Left renal cortex interstitium (tissue), 4 donors: ENCODE measurements around the gene PACS1. TPM values are rescaled to one million over a fixed set of nuclear protein-coding genes. Genes with fewer than 3 reads are reported as not detected.

ENCODE experiments used
- DNase-seq, 4 donors: peaks; one replicate each; pipeline ENCODE4 v3.0.0-alpha.2; 2013; ENCODE audit warnings: low read depth in 4 of 4, low spot score in 2 of 4, missing footprints in 1 of 4
- polyA plus RNA-seq, 4 donors: library from polyadenylated mRNA; unstranded; fragments of 120-200 nt; gene quantifications; one replicate each; pipeline ENCODE4 v1.2.1, GENCODE V29; 2013; ENCODE audit not compliant: insufficient read length in 4 of 4

PACS1 gene
- polyA plus RNA-seq, 4 donors, result 38.5 to 57.0 (median 50.4) TPM

GRCh38 chr11:66048547-66049323 is 21.3 kb upstream of the PACS1 start, which contains the start of gene GAL3ST3:
Gene GAL3ST3, minus strand, starts transcription at chr11:66049161. Its CDS starts 3,746 bp downstream, at chr11:66045415.
- no peak for DNase-seq

DNA sequence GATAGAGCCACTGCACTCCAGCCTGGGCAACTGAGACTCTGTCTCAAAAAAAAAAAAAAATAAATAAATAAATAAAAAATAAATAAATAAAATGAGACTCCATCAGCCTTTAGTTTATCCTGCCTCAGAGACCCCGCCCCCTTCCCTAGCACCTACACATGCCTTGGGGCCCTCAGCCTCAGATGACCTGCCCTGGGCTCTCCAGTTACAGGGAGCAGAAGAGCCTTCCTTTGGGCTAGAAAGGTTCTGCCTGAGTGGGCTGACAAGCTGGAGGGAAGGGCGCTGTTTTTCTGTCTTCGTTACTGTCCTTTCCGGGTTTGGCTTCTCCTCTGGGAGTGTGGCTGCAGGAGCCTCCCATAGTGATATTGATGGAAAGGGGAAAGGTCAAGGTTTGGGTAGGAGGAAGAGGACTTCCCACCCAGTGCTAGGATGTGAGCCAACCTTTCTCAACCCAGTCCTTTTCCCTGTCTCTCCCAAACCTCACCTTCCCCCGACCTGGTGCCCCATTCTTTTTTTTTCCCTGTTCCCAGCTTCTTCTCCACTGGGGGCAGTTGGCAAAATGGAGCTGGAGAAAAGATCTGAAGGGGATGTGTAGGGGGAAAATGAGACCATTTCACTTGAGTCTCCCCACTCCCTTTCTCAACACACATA is 19.4 kb upstream of the PACS1 start:
- DNase-seq, result no peak

- no peak for DNase-seq
These were observed 18.7 kb upstream of the PACS1 start for GRCh38 chr11:66051371-66051765.

GRCh38 chr11:66051766-66052663 is 18.1 kb upstream of the PACS1 start, which contains the start of gene SF3B2:
Gene SF3B2, plus strand, starts transcription at chr11:66052364. Its CDS starts 21 bp downstream, at chr11:66052385.
- peak; percentile 83 to 96 (median 93) for DNase-seq

- no peak for DNase-seq
These were observed 17.4 kb upstream of the PACS1 start for GRCh38 chr11:66052664-66052982.

DNA sequence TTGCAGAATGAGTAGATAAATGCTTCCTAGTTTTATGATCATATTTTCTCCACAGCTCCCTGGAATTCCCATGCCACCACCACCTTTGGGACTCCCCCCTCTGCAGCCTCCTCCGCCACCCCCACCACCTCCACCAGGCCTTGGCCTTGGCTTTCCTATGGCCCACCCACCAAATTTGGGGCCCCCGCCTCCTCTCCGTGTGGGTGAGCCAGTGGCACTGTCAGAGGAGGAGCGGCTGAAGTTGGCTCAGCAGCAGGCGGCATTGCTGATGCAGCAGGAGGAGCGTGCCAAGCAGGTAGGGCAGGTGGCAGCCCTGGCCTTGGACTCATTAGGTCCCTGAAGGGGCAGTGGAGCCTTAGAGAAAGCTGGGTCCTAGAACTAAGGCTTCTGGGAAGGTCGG is 15.1 kb upstream of the PACS1 start:
- no peak for DNase-seq

- no peak for DNase-seq
These were observed 13.6 kb upstream of the PACS1 start for GRCh38 chr11:66056501-66056900.

DNA sequence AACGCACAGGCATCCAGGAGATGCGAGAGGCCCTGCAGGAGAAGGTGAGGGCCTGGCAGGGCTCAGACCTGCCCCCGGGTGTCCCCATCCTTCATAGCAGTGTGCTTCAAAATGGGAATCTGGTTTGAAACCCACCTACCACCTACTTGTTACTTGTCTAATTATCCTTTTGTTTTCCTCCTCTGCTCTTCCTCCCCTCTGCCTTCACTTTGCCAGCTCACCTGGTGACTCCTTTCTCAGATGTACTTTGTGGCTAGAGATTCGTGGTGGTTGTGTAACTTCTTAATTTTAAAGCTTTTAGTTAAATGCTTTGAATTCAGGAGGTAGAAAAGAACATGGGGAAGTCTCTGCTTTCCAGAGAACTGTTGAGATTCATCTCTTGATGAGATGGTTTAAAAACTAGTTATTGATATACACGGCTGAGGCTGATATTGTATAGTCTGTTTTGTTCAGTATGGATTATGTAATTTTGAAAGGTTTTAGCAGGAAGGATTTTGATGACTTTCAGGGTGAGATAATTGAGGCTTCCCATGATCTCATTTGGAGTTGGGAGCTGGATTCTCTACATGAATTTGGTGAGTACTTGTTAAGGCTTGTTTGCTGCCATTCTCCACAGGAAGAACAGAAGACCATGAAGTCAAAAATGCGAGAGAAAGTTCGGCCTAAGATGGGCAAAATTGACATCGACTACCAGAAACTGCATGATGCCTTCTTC is 9.9 kb upstream of the PACS1 start:
- DNase-seq, result no peak

- DNase-seq, result no peak
These were observed 8.8 kb upstream of the PACS1 start for GRCh38 chr11:66061268-66061667.

DNA sequence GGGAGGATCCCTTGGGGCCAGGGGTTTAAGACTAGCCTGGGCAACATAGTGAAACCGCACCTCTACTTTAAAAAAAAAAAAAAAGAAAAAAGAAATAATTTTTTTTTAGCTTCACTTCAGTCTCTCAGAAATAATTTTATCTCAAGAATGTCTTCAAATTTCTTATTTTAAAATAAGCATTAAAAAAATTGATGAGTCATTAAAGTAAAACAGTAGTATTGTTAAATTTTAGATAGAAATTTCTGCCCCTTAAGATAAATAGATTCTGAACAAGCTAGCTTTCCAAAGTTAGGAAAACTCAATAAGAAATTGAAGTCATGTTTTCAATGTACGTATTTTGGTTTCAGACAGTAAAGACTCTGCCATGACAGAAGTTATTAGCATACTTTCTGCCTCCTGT is 7.7 kb upstream of the PACS1 start:
- DNase-seq, result no peak

- no peak for DNase-seq
These were observed 6.2 kb upstream of the PACS1 start for GRCh38 chr11:66063900-66064299.

DNA sequence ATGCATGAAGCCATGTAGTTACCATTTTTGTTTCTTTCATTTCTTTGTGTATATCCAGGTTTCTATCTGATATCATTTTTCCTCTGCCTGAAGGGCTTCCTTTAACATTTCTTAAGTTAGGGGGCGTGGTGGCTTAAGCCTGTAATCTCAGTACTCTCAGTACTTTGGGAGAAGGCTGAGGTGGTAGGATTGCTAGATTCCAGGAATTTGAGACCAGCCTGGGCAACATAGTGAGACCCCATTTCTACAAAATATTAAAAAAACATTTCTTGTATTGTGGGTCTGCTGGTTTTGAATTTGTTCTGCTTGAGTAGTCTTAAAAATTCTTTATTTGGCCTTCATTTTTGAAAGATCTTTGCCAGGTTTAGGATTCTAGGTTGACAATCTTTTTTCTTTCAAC is 5.5 kb upstream of the PACS1 start:
- DNase-seq, result no peak

- DNase-seq, result no peak
These were observed 3.3 kb upstream of the PACS1 start for GRCh38 chr11:66066751-66067150.

- no peak for DNase-seq
These were observed 2.4 kb upstream of the PACS1 start for GRCh38 chr11:66067640-66068039.

GRCh38 chr11:66068154-66068821 is 1.8 kb upstream of the PACS1 start:
- DNase-seq, result peak in 1 of 4 donors; percentile 66

GRCh38 chr11:66068923-66069714 is 953 bp upstream of the PACS1 start:
- DNase-seq, result no peak

GRCh38 chr11:66070604-66071380 is 720 bp downstream of the PACS1 start:
- no peak for DNase-seq

GRCh38 chr11:66071381-66071801 is 1.3 kb downstream of the PACS1 start:
- no peak for DNase-seq
